ENCODE data around the gene ANK3. TPM values are rescaled to one million over a fixed set of nuclear protein-coding genes. Genes with fewer than 3 reads are reported as not detected.

Gene ANK3
- total RNA-seq, 1 experiment from 2014 or later, result 15.3 TPM

DNA sequence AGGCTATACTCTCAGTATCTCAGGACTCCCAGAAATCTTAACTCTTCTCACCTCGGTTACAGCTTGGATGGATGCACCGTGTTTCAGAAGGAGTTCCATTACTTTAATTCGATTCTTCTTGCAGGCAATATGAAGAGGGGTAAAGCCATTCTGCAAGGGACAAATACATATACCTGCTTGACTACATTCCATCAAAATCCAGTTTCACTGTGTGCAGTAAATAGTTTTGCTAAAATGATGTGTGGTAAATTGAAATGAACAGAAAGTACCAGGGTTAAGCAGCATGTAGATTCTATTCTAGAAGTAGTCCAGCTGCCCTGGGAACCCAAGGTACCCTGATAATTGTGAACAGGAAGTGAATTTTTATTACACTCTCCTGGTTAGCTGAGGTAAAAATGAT is 183.9 kb downstream of the ANK3 start:
- intact Hi-C loops (cut with micrococcal nuclease), result loop anchor here (2.0 kb wide), 1 partner anchor 441 kb away; no protein-coding TSS in a partner anchor
- Histone ChIP-seq H3K79me2 (ENCODE audit: insufficient read depth, low read length) (no peaks in the 10 kb centered on the region), H3K4me3 (replicated peaks in 1 of 2; ENCODE audit: low read depth in 1 of 2, low read length in 2 of 2) (no peak overlapping the region), H3K9ac (ENCODE audit: low read length) (no peak overlapping the region), H3K27ac (ENCODE audit: low read depth, low read length) (no peak overlapping the region), H2AFZ (ENCODE audit: low read depth, low read length, poor library complexity, severe bottlenecking) (no peak overlapping the region), H4K20me1 (ENCODE audit: insufficient read depth) (no peaks in the 10 kb centered on the region), H3K9me2 (ENCODE audit: insufficient read depth) (no peaks in the 10 kb centered on the region), H3K4me2 (ENCODE audit: low read length) (no peak overlapping the region), H3K27me3 (ENCODE audit: insufficient read depth, low read length) (no peaks in the 10 kb centered on the region), H3K9me3 (ENCODE audit: control insufficient read depth in 1 of 2, insufficient read depth in 1 of 2, low read depth in 1 of 2, low read length in 2 of 2) (no peaks in the 10 kb centered on the region), H3K4me1 (ENCODE audit: control insufficient read depth in 1 of 2, insufficient read depth in 2 of 2, low read length in 2 of 2) (no peaks in the 10 kb centered on the region), H3K36me3 (ENCODE audit: control insufficient read depth in 1 of 2, insufficient read depth in 2 of 2, low read length in 2 of 2) (no peaks in the 10 kb centered on the region)
- ChIA-PET RAD21 (ENCODE audit: low non-redundant PET in 1 of 2, low total read pairs in 2 of 2, uncharacterized antibody in 2 of 2, unreplicated experiment in 2 of 2) (no interaction called here), CTCF (interaction anchor here (1.0 kb wide), 1 partner anchor 105 kb away, joined by 4 read pairs; no protein-coding TSS in a partner anchor), POLR2A (no interaction called here)
- BruUV-seq (replicated peaks), result no TSS peak
- no peak for ATAC-seq
- TF ChIP-seq JUND (IDR thresholded peaks at IDR 0.05), result no peak
- no peak for TF ChIP-seq SIN3A (IDR thresholded peaks at IDR 0.05; ENCODE audit: low read depth)
- DNase-seq (ENCODE audit: low read depth, low spot score), result no peak

DNA sequence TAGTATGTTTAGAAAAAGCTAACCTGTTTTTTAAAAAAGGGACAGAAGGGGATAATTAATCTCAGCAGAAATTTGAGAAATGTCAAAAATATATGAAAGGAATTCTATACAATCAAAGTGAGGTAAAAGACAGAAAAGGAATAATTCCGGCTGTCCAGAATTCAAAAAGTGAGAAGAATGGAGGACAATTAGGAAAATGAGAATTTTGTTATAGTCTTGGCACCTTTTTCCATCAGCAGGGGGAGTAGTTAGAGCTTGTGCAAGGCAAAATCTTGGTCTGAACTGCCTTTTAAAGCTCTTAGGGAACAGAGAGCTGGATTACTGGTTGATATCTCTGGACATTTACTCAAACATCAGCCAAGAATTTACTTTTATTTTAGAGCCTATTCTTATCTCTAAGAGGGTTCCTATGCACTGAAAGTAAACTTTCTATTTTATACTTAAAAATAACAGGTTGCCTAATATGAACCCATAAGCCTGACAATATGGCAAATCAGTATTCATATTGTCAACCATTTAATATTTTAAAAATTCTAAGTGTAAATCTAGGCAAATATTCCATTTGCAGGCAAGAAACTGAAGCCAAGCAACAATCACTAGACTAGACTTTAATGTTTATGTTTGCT is 185.6 kb downstream of the ANK3 start:
- Histone ChIP-seq H3K27me3 (ENCODE audit: insufficient read depth, low read length) (no peaks in the 10 kb centered on the region), H3K36me3 (ENCODE audit: control insufficient read depth in 1 of 2, insufficient read depth in 2 of 2, low read length in 2 of 2) (no peaks in the 10 kb centered on the region), H3K4me1 (ENCODE audit: control insufficient read depth in 1 of 2, insufficient read depth in 2 of 2, low read length in 2 of 2) (no peaks in the 10 kb centered on the region), H3K4me2 (ENCODE audit: low read length) (no peak overlapping the region), H3K9ac (ENCODE audit: low read length) (no peak overlapping the region), H3K79me2 (ENCODE audit: insufficient read depth, low read length) (no peaks in the 10 kb centered on the region), H3K4me3 (replicated peaks in 1 of 2; ENCODE audit: low read depth in 1 of 2, low read length in 2 of 2) (no peak overlapping the region), H4K20me1 (ENCODE audit: insufficient read depth) (no peaks in the 10 kb centered on the region), H2AFZ (ENCODE audit: low read depth, low read length, poor library complexity, severe bottlenecking) (no peak overlapping the region), H3K9me3 (ENCODE audit: control insufficient read depth in 1 of 2, insufficient read depth in 1 of 2, low read depth in 1 of 2, low read length in 2 of 2) (no peaks in the 10 kb centered on the region), H3K27ac (ENCODE audit: low read depth, low read length) (no peak overlapping the region), H3K9me2 (ENCODE audit: insufficient read depth) (no peaks in the 10 kb centered on the region)
- TF ChIP-seq CEBPB (IDR thresholded peaks at IDR 0.05; ENCODE audit: low read depth) (no peak), EZH2phosphoT487 (IDR thresholded peaks at IDR 0.05; ENCODE audit: borderline replicate concordance) (no peak), FOSL1 (IDR thresholded peaks at IDR 0.05; ENCODE audit: low read depth) (no peak), YY1 (IDR thresholded peaks at IDR 0.05; ENCODE audit: extremely low read depth, insufficient replicate concordance, low read depth, low read length) (no peak), POLR2AphosphoS5 (IDR thresholded peaks at IDR 0.05; ENCODE audit: low read depth, low read length) (no peak), JUND (IDR thresholded peaks at IDR 0.05) (no peak), SIN3A (IDR thresholded peaks at IDR 0.05; ENCODE audit: low read depth) (no peak), RAD21 (IDR thresholded peaks at IDR 0.05; ENCODE audit: low read depth) (peak; percentile 52), ZNF274 (IDR thresholded peaks at IDR 0.05; ENCODE audit: low read depth, low read length) (no peak)
- TF ChIP-seq, protein P1, sequence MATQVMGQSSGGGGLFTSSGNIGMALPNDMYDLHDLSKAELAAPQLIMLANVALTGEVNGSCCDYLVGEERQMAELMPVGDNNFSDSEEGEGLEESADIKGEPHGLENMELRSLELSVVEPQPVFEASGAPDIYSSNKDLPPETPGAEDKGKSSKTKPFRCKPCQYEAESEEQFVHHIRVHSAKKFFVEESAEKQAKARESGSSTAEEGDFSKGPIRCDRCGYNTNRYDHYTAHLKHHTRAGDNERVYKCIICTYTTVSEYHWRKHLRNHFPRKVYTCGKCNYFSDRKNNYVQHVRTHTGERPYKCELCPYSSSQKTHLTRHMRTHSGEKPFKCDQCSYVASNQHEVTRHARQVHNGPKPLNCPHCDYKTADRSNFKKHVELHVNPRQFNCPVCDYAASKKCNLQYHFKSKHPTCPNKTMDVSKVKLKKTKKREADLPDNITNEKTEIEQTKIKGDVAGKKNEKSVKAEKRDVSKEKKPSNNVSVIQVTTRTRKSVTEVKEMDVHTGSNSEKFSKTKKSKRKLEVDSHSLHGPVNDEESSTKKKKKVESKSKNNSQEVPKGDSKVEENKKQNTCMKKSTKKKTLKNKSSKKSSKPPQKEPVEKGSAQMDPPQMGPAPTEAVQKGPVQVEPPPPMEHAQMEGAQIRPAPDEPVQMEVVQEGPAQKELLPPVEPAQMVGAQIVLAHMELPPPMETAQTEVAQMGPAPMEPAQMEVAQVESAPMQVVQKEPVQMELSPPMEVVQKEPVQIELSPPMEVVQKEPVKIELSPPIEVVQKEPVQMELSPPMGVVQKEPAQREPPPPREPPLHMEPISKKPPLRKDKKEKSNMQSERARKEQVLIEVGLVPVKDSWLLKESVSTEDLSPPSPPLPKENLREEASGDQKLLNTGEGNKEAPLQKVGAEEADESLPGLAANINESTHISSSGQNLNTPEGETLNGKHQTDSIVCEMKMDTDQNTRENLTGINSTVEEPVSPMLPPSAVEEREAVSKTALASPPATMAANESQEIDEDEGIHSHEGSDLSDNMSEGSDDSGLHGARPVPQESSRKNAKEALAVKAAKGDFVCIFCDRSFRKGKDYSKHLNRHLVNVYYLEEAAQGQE (IDR thresholded peaks at IDR 0.05; ENCODE audit: low read depth), result no peak
- TF ChIP-seq, protein P2, sequence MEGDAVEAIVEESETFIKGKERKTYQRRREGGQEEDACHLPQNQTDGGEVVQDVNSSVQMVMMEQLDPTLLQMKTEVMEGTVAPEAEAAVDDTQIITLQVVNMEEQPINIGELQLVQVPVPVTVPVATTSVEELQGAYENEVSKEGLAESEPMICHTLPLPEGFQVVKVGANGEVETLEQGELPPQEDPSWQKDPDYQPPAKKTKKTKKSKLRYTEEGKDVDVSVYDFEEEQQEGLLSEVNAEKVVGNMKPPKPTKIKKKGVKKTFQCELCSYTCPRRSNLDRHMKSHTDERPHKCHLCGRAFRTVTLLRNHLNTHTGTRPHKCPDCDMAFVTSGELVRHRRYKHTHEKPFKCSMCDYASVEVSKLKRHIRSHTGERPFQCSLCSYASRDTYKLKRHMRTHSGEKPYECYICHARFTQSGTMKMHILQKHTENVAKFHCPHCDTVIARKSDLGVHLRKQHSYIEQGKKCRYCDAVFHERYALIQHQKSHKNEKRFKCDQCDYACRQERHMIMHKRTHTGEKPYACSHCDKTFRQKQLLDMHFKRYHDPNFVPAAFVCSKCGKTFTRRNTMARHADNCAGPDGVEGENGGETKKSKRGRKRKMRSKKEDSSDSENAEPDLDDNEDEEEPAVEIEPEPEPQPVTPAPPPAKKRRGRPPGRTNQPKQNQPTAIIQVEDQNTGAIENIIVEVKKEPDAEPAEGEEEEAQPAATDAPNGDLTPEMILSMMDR (IDR thresholded peaks at IDR 0.05 in 2 of 3, conservative IDR thresholded peaks at IDR 0.05 in 1 of 3; ENCODE audit: borderline replicate concordance in 1 of 3, insufficient read depth in 1 of 3, low read depth in 2 of 3, low read length in 2 of 3), result peak; percentile 40 to 64 (median 63); a peak in 5 of 6 replicates
- TF ChIP-seq, protein P3, sequence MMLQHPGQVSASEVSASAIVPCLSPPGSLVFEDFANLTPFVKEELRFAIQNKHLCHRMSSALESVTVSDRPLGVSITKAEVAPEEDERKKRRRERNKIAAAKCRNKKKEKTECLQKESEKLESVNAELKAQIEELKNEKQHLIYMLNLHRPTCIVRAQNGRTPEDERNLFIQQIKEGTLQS (IDR thresholded peaks at IDR 0.05), result no peak
- RAD21 ChIA-PET (ENCODE audit: low non-redundant PET in 1 of 2, low total read pairs in 2 of 2, uncharacterized antibody in 2 of 2, unreplicated experiment in 2 of 2), result no interaction called here
- intact Hi-C loops (cut with micrococcal nuclease), result loop anchor here (2.0 kb wide), 1 partner anchor 443 kb away; no protein-coding TSS in a partner anchor
- CTCF ChIA-PET, result interaction anchor here (0.6 to 1.9 kb wide), 10 partner anchors 9 to 575 kb away, joined by 3 to 15 read pairs (median 4); no protein-coding TSS in a partner anchor
- POLR2A ChIA-PET, result no interaction called here
- ATAC-seq (no peak; the same call in 1 of the 2 replicates), DNase-seq (ENCODE audit: low read depth, low spot score) (peak; percentile 12)
- BruUV-seq (replicated peaks), result no TSS peak
